ENCODE results near the gene PROB1. TPM values are rescaled to one million over a fixed set of nuclear protein-coding genes. Genes with fewer than 3 reads are reported as not detected.

PROB1 gene
- total and polyA plus RNA-seq, 2 of the 13 experiments (the other 11 are each of a cell fraction or from before 2014, with no cell fraction given): 0.69 to 1.1 TPM

DNA sequence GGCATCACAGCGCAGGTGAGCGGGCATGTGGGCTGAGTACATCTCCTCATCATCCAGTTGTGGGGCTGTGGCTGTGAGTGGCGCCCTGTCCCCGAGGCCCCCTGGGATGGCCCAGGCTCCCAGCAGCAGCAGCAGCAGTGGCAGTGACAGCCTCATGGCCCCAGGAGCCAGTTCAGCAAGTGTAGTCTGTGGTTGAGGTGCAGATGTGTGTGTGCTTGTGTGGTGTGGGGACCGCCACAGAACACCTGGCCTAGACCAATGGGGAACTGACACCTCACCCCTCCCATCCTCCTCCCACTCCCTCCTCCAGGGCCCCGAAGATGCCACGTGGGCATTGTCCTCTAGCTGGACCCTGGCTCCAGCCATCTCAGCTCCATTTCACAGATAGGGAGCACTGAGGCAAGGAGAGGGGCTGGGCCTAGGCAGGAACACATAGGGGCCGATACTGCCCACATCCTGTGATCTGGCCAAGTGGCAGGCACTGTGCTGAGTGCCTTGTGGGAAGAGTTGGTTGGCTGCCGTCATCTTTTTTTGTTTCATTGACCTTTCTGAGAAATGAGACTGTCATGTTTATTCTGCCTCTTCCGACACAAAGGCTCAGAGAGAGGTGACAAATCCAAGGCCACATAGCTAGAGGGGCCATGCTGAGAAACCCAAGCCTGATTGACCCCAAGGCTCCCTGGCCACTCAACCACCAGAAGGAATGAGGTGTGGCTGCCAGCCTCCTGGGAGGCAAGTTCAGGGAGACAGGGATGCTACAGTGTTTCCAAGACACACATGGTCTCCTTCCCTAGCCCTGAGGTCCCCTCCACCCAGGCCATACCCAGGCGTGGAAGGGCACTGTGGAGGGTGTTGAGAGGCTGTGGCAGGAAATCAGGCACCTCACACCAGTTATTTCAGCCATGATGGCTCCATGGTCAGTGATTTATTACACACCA, 4.9 kb downstream of the PROB1 start, which contains the start of gene MZB1 (continued):
- TF ChIP-seq FOXA1 (IDR thresholded peaks at IDR 0.05): no peak
- peak; percentile 14; the same call in 1 of the 2 replicates for TF ChIP-seq FOXA1 (CRISPR knock-in tag; IDR thresholded peaks at IDR 0.05)
- TF ChIP-seq, protein P1, sequence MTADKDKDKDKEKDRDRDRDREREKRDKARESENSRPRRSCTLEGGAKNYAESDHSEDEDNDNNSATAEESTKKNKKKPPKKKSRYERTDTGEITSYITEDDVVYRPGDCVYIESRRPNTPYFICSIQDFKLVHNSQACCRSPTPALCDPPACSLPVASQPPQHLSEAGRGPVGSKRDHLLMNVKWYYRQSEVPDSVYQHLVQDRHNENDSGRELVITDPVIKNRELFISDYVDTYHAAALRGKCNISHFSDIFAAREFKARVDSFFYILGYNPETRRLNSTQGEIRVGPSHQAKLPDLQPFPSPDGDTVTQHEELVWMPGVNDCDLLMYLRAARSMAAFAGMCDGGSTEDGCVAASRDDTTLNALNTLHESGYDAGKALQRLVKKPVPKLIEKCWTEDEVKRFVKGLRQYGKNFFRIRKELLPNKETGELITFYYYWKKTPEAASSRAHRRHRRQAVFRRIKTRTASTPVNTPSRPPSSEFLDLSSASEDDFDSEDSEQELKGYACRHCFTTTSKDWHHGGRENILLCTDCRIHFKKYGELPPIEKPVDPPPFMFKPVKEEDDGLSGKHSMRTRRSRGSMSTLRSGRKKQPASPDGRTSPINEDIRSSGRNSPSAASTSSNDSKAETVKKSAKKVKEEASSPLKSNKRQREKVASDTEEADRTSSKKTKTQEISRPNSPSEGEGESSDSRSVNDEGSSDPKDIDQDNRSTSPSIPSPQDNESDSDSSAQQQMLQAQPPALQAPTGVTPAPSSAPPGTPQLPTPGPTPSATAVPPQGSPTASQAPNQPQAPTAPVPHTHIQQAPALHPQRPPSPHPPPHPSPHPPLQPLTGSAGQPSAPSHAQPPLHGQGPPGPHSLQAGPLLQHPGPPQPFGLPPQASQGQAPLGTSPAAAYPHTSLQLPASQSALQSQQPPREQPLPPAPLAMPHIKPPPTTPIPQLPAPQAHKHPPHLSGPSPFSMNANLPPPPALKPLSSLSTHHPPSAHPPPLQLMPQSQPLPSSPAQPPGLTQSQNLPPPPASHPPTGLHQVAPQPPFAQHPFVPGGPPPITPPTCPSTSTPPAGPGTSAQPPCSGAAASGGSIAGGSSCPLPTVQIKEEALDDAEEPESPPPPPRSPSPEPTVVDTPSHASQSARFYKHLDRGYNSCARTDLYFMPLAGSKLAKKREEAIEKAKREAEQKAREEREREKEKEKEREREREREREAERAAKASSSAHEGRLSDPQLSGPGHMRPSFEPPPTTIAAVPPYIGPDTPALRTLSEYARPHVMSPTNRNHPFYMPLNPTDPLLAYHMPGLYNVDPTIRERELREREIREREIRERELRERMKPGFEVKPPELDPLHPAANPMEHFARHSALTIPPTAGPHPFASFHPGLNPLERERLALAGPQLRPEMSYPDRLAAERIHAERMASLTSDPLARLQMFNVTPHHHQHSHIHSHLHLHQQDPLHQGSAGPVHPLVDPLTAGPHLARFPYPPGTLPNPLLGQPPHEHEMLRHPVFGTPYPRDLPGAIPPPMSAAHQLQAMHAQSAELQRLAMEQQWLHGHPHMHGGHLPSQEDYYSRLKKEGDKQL (CRISPR knock-in tag; IDR thresholded peaks at IDR 0.05; ENCODE audit: low read depth): no peak
- TF ChIP-seq AKAP8 (CRISPR knock-in tag; IDR thresholded peaks at IDR 0.05): no peak
- TF ChIP-seq, protein P2, sequence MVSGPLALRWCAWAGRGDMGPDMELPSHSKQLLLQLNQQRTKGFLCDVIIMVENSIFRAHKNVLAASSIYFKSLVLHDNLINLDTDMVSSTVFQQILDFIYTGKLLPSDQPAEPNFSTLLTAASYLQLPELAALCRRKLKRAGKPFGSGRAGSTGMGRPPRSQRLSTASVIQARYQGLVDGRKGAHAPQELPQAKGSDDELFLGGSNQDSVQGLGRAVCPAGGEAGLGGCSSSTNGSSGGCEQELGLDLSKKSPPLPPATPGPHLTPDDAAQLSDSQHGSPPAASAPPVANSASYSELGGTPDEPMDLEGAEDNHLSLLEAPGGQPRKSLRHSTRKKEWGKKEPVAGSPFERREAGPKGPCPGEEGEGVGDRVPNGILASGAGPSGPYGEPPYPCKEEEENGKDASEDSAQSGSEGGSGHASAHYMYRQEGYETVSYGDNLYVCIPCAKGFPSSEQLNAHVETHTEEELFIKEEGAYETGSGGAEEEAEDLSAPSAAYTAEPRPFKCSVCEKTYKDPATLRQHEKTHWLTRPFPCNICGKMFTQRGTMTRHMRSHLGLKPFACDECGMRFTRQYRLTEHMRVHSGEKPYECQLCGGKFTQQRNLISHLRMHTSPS (CRISPR knock-in tag; IDR thresholded peaks at IDR 0.05; ENCODE audit: low read depth): no peak
- TF ChIP-seq, protein P3, sequence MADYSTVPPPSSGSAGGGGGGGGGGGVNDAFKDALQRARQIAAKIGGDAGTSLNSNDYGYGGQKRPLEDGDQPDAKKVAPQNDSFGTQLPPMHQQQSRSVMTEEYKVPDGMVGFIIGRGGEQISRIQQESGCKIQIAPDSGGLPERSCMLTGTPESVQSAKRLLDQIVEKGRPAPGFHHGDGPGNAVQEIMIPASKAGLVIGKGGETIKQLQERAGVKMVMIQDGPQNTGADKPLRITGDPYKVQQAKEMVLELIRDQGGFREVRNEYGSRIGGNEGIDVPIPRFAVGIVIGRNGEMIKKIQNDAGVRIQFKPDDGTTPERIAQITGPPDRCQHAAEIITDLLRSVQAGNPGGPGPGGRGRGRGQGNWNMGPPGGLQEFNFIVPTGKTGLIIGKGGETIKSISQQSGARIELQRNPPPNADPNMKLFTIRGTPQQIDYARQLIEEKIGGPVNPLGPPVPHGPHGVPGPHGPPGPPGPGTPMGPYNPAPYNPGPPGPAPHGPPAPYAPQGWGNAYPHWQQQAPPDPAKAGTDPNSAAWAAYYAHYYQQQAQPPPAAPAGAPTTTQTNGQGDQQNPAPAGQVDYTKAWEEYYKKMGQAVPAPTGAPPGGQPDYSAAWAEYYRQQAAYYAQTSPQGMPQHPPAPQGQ (CRISPR knock-in tag; IDR thresholded peaks at IDR 0.05; ENCODE audit: borderline replicate concordance): no peak
- no peak for TF ChIP-seq ZNF784 (CRISPR knock-in tag; IDR thresholded peaks at IDR 0.05; ENCODE audit: borderline replicate concordance)
- no peak for TF ChIP-seq BATF2 (CRISPR knock-in tag; IDR thresholded peaks at IDR 0.05)
